ENCODE results near the gene CTXND1. TPM values are rescaled to one million over a fixed set of nuclear protein-coding genes. Genes with fewer than 3 reads are reported as not detected.
A peak's percentile ranks its signal among the peaks of the same experiment; 100 is the strongest.

The CTXND1 gene
- total and polyA plus RNA-seq, 2 of the 13 experiments (the other 11 are each of a cell fraction or from before 2014, with no cell fraction given), result 1.2 to 2.1 TPM

DNA sequence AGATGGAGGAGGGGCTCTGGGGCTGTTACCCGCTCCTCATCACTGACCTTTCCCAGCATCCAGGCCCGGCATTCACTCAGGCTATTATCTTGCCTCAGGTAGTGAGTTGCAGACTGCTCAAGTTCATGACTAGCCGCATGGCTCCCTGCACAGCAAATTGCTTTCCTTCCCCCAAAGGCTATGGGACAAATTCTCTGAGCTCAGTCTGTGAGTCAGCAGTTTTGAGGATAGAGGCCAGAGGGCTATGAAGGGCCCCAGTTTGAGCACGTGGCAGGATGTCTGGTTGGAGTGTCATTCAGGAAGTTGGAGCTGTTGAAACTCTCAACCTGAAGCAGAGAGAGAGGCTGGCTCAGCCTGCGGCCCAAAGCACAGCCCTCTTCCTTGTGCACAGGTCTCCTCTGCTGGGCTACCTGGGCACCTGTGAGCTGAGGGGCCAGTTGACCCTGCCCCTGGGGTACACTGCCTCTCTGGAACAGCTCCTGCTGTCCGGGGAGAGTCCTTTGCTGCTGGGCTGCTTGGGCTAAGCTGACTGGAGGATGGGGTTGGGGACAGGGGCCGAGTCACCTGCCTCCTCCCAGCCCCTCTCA lies 91.3 kb downstream of the CTXND1 start (continued):
- TF ChIP-seq HNRNPUL1 (IDR thresholded peaks at IDR 0.05; ENCODE audit: low read depth, low read length) (no peak), SMARCE1 (IDR thresholded peaks at IDR 0.05; ENCODE audit: borderline replicate concordance) (no peak), MXI1 (IDR thresholded peaks at IDR 0.05; ENCODE audit: borderline replicate concordance, low read depth, low read length) (peak; percentile 98; the same call in 2 of the 3 replicates), PRMT3 (CRISPR knock-in tag; IDR thresholded peaks at IDR 0.05; ENCODE audit: borderline replicate concordance, low read depth) (no peak), ZNF883 (CRISPR knock-in tag; IDR thresholded peaks at IDR 0.05; ENCODE audit: not compliant biosample characterization) (peak; percentile 26), KAT8 (CRISPR knock-in tag; IDR thresholded peaks at IDR 0.05) (peak; percentile 64; the same call in 1 of the 2 replicates), GABPA (IDR thresholded peaks at IDR 0.05; ENCODE audit: low read depth, low read length) (no peak), GABPA (CRISPR knock-in tag; IDR thresholded peaks at IDR 0.05; ENCODE audit: low read depth) (peak; percentile 71), ZNF792 (CRISPR knock-in tag; IDR thresholded peaks at IDR 0.05) (peak; percentile 71; the same call in 1 of the 2 replicates), ZBTB21 (CRISPR knock-in tag; IDR thresholded peaks at IDR 0.05) (no peak)
- TF ChIP-seq, protein P1, sequence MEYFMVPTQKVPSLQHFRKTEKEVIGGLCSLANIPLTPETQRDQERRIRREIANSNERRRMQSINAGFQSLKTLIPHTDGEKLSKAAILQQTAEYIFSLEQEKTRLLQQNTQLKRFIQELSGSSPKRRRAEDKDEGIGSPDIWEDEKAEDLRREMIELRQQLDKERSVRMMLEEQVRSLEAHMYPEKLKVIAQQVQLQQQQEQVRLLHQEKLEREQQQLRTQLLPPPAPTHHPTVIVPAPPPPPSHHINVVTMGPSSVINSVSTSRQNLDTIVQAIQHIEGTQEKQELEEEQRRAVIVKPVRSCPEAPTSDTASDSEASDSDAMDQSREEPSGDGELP (IDR thresholded peaks at IDR 0.05; ENCODE audit: borderline replicate concordance, low read depth), result peak; percentile 40; the same call in 1 of the 2 replicates
- TF ChIP-seq, protein P2, sequence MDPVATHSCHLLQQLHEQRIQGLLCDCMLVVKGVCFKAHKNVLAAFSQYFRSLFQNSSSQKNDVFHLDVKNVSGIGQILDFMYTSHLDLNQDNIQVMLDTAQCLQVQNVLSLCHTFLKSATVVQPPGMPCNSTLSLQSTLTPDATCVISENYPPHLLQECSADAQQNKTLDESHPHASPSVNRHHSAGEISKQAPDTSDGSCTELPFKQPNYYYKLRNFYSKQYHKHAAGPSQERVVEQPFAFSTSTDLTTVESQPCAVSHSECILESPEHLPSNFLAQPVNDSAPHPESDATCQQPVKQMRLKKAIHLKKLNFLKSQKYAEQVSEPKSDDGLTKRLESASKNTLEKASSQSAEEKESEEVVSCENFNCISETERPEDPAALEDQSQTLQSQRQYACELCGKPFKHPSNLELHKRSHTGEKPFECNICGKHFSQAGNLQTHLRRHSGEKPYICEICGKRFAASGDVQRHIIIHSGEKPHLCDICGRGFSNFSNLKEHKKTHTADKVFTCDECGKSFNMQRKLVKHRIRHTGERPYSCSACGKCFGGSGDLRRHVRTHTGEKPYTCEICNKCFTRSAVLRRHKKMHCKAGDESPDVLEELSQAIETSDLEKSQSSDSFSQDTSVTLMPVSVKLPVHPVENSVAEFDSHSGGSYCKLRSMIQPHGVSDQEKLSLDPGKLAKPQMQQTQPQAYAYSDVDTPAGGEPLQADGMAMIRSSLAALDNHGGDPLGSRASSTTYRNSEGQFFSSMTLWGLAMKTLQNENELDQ (CRISPR knock-in tag; IDR thresholded peaks at IDR 0.05; ENCODE audit: borderline replicate concordance), result no peak
- TF ChIP-seq, protein P3, sequence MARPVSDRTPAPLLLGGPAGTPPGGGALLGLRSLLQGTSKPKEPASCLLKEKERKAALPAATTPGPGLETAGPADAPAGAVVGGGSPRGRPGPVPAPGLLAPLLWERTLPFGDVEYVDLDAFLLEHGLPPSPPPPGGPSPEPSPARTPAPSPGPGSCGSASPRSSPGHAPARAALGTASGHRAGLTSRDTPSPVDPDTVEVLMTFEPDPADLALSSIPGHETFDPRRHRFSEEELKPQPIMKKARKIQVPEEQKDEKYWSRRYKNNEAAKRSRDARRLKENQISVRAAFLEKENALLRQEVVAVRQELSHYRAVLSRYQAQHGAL (CRISPR knock-in tag; IDR thresholded peaks at IDR 0.05; ENCODE audit: not compliant biosample characterization), result no peak
- TF ChIP-seq, protein P4, sequence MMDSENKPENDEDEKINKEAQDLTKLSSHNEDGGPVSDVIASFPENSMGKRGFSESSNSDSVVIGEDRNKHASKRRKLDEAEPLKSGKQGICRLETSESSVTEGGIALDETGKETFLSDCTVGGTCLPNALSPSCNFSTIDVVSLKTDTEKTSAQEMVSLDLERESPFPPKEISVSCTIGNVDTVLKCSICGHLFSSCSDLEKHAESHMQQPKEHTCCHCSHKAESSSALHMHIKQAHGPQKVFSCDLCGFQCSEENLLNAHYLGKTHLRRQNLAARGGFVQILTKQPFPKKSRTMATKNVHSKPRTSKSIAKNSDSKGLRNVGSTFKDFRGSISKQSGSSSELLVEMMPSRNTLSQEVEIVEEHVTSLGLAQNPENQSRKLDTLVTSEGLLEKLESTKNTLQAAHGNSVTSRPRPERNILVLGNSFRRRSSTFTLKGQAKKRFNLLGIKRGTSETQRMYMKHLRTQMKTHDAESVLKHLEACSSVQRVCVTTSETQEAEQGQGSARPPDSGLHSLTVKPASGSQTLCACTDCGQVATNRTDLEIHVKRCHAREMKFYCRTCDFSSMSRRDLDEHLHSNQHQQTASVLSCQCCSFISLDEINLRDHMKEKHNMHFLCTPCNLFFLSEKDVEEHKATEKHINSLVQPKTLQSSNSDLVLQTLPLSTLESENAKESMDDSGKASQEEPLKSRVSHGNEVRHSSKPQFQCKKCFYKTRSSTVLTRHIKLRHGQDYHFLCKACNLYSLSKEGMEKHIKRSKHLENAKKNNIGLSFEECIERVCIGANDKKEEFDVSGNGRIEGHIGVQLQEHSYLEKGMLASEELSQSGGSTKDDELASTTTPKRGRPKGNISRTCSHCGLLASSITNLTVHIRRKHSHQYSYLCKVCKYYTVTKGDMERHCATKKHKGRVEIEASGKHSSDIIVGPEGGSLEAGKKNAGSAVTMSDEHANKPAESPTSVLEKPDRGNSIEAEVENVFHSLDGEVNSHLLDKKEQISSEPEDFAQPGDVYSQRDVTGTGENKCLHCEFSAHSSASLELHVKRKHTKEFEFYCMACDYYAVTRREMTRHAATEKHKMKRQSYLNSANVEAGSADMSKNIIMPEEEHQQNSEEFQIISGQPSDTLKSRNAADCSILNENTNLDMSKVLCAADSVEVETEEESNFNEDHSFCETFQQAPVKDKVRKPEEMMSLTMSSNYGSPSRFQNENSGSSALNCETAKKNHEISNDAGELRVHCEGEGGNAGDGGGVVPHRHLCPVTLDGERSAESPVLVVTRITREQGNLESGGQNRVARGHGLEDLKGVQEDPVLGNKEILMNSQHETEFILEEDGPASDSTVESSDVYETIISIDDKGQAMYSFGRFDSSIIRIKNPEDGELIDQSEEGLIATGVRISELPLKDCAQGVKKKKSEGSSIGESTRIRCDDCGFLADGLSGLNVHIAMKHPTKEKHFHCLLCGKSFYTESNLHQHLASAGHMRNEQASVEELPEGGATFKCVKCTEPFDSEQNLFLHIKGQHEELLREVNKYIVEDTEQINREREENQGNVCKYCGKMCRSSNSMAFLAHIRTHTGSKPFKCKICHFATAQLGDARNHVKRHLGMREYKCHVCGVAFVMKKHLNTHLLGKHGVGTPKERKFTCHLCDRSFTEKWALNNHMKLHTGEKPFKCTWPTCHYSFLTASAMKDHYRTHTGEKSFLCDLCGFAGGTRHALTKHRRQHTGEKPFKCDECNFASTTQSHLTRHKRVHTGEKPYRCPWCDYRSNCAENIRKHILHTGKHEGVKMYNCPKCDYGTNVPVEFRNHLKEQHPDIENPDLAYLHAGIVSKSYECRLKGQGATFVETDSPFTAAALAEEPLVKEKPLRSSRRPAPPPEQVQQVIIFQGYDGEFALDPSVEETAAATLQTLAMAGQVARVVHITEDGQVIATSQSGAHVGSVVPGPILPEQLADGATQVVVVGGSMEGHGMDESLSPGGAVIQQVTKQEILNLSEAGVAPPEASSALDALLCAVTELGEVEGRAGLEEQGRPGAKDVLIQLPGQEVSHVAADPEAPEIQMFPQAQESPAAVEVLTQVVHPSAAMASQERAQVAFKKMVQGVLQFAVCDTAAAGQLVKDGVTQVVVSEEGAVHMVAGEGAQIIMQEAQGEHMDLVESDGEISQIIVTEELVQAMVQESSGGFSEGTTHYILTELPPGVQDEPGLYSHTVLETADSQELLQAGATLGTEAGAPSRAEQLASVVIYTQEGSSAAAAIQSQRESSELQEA (CRISPR knock-in tag; IDR thresholded peaks at IDR 0.05; ENCODE audit: not compliant biosample characterization), result peak; percentile 41
- TF ChIP-seq, protein P5, sequence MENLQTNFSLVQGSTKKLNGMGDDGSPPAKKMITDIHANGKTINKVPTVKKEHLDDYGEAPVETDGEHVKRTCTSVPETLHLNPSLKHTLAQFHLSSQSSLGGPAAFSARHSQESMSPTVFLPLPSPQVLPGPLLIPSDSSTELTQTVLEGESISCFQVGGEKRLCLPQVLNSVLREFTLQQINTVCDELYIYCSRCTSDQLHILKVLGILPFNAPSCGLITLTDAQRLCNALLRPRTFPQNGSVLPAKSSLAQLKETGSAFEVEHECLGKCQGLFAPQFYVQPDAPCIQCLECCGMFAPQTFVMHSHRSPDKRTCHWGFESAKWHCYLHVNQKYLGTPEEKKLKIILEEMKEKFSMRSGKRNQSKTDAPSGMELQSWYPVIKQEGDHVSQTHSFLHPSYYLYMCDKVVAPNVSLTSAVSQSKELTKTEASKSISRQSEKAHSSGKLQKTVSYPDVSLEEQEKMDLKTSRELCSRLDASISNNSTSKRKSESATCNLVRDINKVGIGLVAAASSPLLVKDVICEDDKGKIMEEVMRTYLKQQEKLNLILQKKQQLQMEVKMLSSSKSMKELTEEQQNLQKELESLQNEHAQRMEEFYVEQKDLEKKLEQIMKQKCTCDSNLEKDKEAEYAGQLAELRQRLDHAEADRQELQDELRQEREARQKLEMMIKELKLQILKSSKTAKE (CRISPR knock-in tag; IDR thresholded peaks at IDR 0.05; ENCODE audit: borderline replicate concordance), result peak; percentile 77

All from HepG2 (cell line).